NCI-H1694 treated with DMSO at 0.1 percent for 48 hours (cell line): ENCODE measurements around the gene CRHBP.
"Not testable (repeated sequence)": the region's sequence is repeated elsewhere in the genome, so short reads cannot be mapped to it uniquely, and the experiment has no call there.

ENCODE experiments used
- DNase-seq: peaks from one replicate; lab custom pipeline; 2025; lab: John Stamatoyannopoulos, UW

Gene CRHBP

DNA sequence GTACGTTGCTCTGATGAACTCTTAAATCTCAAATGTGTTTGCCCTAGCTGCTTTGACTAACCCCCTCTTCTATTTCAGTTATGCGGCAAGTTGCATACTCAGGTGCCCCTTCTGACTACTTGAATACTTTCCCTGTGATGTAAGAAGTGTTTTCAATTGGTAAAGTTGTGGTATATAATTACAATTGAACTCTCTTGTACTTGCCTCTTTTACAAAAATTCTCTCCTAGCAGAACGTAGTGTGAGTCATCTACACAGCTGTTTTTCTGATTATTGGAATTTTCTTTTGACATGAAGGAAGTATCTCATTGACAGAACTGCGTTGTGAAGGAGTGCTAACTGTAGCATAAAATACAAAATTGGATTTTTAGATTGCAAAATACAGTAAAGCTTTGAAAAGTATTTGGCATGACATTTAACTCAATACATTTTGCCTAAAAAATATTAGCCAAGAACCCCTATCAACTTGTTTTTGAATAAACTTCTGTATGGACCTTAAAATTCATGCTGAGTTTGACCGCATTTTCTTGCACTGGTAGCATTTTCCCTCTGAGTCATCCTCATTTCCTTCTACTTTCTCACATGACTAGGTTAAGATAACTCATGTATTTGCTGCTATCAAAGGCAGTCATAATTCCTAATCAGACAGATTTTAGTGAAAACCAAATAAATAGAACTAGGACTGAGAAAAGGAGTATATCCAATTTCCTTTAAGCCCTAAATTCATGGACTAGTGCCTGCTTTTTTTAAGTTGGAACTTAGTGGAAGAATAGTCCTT, 6.3 kb downstream of the CRHBP start:
- DNase-seq = no peak

- DNase-seq = no peak
Measured at GRCh38 chr5:76960004-76960625, 7.3 kb downstream of the CRHBP start.

DNA sequence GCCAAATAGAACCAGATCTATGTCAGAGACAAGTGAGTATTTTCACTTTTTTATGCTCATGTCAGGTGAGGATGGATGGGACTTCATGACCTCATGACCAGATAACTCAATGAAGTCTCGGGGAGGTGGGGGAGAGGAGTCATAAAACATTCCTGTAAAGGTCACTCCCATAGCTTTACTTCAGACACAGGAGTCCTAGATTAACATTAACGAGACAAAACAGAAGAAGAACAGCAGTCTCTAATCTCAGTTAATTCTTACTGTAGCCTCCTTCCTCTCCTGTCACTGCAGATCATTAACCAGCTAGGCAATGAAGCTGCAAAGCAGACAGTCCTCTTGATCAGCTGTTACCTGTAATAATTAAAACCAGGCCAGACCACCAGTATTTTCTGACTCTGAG, 11.2 kb downstream of the CRHBP start:
- no peak for DNase-seq

GRCh38 chr5:76971511-76971910, 18.7 kb downstream of the CRHBP start:
- no peak for DNase-seq

GRCh38 chr5:76972689-76973088, 19.8 kb downstream of the CRHBP start:
- no peak for DNase-seq

GRCh38 chr5:76974785-76975184, 21.9 kb downstream of the CRHBP start:
- no peak for DNase-seq

GRCh38 chr5:76978869-76979268, 26.0 kb downstream of the CRHBP start:
- DNase-seq = no peak

- DNase-seq = no peak
Measured at GRCh38 chr5:76980518-76981144, 27.8 kb downstream of the CRHBP start.

GRCh38 chr5:76982450-76982849, 29.6 kb downstream of the CRHBP start:
- DNase-seq = no peak

- DNase-seq = no peak
Measured at GRCh38 chr5:76983468-76983867, 30.6 kb downstream of the CRHBP start.

- DNase-seq = no peak
Measured at GRCh38 chr5:76986825-76987526, 34.1 kb downstream of the CRHBP start.

DNA sequence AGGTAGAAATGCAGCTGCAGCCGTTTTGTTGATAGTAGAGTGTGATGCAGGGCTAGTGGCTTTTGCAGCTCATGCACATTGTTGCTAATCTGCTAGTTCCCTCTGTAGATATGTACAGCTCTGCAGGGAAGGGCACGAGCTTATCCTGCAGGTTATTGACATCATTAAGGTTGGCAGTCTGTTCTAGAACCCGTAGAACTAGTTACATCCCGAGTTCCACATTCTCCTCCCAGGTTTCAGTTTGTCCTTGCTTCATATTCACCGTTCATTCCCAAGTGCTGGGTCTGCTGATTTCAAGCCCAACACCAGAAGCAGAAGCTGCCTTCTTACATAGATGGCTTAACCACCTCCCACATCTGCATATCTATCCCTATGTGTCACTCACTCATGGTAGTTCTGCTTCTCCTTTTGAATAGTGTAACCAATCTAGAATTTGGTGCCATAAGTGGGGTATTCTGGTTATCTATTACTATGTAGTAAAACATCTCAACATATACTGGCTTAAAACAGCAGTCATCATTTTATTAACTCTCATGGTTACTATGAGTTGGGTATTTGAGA, 38.1 kb downstream of the CRHBP start:
- no peak for DNase-seq

DNA sequence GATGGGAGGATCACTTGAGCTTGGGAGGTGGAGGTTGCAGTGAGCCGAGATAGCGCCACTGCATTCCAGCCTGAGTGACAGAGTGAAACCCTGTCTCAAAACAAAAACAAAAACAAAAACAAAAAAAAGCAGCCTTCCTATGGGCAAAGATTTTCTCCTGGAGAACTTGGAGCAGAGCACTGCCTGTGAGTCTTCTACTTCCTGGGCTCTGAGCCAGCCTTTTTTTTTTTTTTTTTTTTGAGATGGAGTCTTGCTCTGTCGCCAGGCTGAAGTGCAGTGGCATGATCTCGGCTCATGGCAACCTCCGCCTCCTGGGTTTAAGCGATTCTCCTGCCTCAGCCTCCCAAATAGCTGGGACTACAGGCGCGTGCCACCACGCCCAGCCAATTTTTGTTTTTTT, 40.6 kb downstream of the CRHBP start:
- not testable (repeated sequence) for DNase-seq

- no peak for DNase-seq
Measured at GRCh38 chr5:76994337-76994736, 41.5 kb downstream of the CRHBP start.

- not testable (repeated sequence) for DNase-seq
Measured at GRCh38 chr5:76998251-76998650, 45.4 kb downstream of the CRHBP start.

- DNase-seq = no peak
Measured at GRCh38 chr5:76999451-76999850, 46.6 kb downstream of the CRHBP start.

- DNase-seq = no peak
Measured at GRCh38 chr5:77003246-77003645, 50.4 kb downstream of the CRHBP start.

DNA sequence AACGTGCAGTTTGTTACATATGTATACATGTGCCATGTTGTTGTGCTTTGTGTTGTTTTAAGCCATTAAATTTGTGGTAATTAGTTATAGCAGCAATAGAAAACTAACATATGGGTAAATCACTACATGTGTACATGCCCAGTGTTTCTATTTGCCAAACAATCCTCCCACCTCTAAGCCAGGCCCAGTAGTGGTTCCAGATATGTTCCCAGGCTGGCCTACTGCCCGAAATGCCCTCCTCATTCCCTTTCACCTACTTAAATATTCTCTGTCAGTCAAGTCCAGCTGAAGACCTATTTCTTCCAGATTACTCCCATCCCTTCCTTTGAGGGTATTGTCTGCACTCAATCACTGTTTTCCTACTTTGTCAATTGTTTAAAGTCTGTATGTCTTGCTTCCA, 53.3 kb downstream of the CRHBP start:
- DNase-seq = no peak

GRCh38 chr5:77008413-77008812, 55.6 kb downstream of the CRHBP start:
- no peak for DNase-seq

DNA sequence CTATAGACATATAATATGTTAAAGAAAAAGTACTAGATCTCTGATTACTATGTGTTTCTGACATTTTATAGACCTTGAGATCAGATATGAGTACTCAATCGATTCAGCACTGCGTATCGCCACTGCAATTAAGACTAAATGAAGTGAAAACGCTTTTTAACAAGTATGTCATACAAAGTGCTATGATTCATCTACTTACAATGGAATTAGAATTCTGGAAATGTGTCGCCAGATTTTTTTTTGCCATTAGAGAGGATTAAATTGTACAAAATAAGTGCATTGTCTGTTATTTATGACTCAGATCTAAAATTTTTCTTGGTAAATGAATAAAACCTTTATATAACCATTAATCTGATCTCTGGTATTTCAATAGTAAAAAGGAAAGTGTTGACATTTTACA, 57.4 kb downstream of the CRHBP start:
- no peak for DNase-seq

DNA sequence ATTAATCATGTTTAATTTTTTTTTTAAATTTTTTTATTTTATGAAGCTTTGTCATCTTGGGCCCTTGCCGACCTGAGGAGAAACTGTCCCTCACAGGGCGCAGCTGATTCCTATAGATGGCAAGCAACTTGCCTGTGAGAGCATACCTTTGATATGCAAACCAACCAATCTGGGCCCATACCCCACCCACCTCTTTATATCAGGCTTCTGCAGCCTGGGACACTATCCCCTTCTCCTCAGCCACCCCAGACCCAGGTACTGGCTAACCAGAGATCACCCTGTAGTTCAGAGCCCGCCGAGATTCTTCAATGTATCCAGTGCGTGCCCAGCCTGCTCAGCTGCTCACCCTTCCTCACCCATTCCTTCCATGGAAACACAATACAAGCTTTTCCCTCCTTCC, 58.7 kb downstream of the CRHBP start:
- DNase-seq = no peak

GRCh38 chr5:77012601-77013000, 59.8 kb downstream of the CRHBP start:
- no peak for DNase-seq
